Measurements from ENCODE around the gene CFAP300. TPM values are rescaled to one million over a fixed set of nuclear protein-coding genes. Genes with fewer than 3 reads are reported as not detected.

Gene CFAP300
- polyA plus RNA-seq: 1 to 10 TPM in 2 of 3 donors, under 1 TPM in 1; 0.78 to 3.7 (median 2.5) TPM

- H3K27ac ChIP-seq (ENCODE audit: low read depth, low read length): no peak within 1 kb of the TSS
- WGBS, 3 donors: 2% methylated on average over 45 of the region's 45 CpGs
These were observed at the start of gene CFAP300 for GRCh38 chr11:102047305-102047924. Gene CFAP300 (plus strand): TSS chr11:102047437. CDS start chr11:102047471, 34 bp downstream.

DNA sequence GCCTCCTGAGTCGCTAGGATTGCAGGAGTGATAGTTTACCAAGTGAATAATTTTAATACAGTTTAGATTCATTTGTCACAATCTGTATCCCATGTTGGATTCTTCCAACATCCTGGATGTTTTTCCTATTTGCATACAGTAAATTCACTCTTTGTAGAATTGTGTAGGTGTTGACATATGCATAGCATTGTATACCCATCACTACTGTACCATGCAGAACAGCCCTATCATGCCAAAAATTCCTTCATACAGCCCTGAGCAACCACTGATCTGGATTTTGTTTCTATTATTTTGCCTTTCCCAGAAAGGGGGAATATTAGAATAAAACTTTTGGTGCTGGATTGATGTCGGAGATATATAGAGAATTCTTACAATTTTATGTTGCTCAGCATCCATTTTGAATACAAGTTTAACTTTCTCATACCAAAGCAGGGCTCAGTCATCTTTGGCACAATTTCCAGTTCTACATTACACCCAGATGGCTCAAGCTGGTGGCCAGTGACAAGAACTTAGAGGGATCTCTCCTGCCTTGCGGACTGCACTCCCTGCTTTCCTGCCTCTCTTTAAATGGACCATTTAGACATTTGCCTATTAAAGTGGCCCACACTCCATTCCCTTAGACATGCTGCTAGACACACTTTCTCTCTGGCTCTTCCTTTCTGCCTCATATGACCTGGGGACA lies 45.4 kb upstream of the CFAP300 start:
- 95 to 96% (median 96%) methylated on average over 3 of the region's 3 CpGs for WGBS, 3 donors
- no peak overlapping the region for H3K27ac ChIP-seq (ENCODE audit: low read depth, low read length)

- H3K27ac ChIP-seq (ENCODE audit: low read depth, low read length): no peak overlapping the region
These were observed 43.0 kb upstream of the CFAP300 start for GRCh38 chr11:102004220-102004619.

DNA sequence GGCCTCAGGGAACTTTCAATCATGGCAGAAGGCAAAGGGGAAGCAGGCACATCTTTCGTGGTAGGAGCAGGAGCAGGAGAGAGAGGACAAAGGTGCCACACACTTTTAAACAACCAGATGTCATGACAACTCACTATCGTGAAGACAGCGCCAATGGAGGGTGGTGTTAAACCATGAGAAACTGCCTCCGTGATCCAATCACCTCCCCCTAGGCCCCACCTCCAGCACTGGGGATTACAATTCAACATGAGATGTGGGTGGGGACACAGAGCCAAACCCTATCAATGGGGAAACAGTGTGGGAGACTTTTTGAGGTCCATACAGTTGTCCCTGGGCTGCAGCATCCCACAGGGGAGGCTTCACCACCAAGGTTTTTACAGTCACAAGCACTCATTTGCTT lies 41.9 kb upstream of the CFAP300 start:
- 78 to 87% (median 81%) methylated on average over 4 of the region's 4 CpGs for WGBS, 3 donors
- H3K27ac ChIP-seq (ENCODE audit: low read depth, low read length): no peak overlapping the region

DNA sequence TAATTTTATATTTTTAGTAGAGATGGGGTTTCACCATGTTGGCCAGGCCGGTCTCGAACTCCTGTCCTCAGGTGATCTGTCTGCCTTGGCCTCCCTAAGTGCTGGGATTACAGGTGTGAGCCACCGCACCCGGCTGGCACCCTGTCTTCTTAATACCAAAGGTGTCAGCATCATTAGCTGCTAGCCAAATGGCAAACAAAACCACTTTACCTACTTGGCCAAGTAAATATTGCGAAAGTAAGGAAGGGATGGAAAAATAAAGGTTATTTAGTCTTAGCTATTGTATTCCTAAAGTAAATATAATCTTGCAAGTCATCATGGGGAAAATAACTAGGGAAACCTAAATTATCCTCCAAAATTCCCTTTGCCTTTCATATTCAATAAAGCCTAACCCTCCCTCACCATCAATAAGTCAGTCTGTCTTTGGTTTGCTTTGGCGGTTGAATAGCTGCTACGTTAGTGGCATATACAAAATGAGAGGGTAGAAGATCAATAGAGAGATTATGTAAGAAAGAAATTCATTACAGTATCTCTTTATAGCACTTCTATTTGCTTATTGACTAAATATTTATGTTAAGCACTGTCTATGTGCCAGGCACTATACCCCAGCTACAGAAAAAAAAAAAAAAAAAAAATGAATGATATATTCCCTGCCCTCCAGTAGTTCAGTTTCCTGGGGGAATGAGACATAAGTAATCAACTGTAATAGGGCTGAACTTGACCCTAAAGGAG lies 40.2 kb upstream of the CFAP300 start:
- no peak overlapping the region for H3K27ac ChIP-seq (ENCODE audit: low read depth, low read length)
- 72 to 94% (median 94%) methylated on average over 7 of the region's 7 CpGs for WGBS, 3 donors

DNA sequence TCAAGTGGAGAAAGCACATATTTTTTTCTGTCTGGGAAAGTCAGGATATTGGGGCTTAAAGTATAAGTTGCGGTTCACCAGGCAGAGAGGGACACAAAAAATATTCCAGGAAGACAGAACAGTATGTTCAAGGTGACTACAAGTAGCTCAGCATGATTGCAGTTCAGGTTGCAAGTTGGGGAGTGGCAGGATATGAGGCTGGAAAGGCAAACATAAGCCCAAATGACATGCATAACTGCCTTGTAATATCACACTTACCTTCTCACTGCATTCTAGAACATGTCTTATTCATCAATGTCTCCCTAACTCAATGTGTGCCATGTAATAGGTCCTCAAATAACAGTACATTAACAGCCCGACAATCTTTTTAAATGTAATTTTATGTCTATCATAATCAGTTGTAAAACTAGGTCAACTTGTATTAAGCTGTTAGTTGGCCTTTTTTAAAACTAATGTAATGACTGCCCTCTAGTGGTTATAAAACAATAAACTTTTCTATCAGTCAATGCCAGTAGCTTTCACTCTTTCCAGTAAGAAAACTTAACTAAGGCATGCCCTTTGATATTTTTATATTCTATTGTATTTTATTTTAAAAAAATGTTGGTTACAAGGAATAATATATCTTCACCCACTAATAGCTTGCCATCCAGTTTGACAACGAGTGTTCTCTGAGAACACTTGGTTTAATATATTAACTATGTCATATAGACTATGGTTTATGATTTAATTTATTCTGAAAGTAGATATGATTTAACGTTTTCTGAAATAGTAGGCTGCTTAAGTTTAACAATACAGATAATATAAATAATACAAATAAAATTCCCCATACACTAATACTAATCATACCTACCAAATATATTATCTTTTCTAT lies 39.4 kb upstream of the CFAP300 start:
- no peak overlapping the region for H3K27ac ChIP-seq (ENCODE audit: low read depth, low read length)
- 24 to 31% (median 30%) methylated on average over 4 of the region's 4 CpGs for WGBS, 3 donors

DNA sequence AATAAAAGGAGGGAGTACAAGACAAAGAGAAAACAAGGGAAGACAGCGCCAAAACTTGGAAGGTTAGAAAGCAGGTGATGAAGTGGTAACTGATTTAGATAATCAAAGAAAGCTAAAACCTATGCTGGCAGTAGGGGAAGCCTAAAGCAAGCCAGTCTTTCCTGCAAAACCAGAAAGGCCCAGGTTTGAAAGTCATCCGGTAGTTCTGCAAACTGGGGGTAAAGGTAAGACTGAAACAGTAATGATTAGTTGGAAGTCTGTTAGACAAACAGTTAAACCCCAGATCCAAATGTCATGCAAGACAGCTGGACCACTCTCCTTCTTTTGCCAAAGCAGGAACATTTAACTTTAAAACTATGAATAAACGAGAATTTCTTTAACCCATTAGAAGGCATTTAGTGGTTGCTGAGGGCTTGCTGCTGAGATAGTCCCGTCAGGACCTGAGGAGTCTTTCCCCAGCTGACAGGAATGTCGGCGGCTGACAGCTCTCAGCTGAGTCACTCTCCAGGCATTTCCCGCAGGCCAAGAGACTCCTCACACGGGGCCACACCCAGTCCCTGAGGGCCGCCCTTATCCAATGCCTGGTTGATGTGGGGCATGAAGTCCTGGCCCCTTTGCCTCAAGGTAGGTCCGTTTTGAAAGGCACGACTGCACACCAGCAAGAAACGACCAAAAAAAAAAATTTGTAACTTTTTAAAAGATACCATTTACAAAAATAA lies 36.3 kb upstream of the CFAP300 start:
- H3K27ac ChIP-seq (ENCODE audit: low read depth, low read length): no peak overlapping the region
- whole genome bisulfite sequencing, 3 donors: 23 to 30% (median 28%) methylated on average over 12 of the region's 12 CpGs

GRCh38 chr11:102012946-102013345 lies 34.3 kb upstream of the CFAP300 start:
- 48 to 61% (median 59%) methylated on average over 3 of the region's 3 CpGs for WGBS, 3 donors
- no peak overlapping the region for H3K27ac ChIP-seq (ENCODE audit: low read depth, low read length)

GRCh38 chr11:102014756-102015155 lies 32.5 kb upstream of the CFAP300 start:
- H3K27ac ChIP-seq (ENCODE audit: low read depth, low read length): no peak overlapping the region
- WGBS, 3 donors: 81 to 94% (median 92%) methylated on average over 5 of the region's 5 CpGs

DNA sequence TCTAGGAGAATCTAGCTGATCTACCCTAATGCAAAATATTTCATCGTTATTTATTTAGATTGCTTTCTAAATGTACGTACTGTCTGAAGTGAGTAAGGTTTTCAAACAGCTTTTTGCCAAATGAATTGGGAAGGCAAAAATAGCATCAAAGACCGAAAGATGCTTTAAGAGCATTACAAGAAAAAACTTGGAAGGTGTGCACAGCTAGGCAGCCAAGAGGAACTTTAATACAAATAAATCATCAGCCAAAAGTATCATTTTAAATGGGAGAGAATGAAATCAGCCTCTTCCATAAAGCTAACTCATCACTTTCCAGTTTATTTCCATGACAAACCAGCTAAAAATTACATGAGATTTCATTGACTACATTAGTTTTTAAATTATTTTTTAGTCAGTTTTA lies 30.2 kb upstream of the CFAP300 start:
- no peak overlapping the region for H3K27ac ChIP-seq (ENCODE audit: low read depth, low read length)
- 54 to 77% (median 58%) methylated on average over 3 of the region's 3 CpGs for WGBS, 3 donors

DNA sequence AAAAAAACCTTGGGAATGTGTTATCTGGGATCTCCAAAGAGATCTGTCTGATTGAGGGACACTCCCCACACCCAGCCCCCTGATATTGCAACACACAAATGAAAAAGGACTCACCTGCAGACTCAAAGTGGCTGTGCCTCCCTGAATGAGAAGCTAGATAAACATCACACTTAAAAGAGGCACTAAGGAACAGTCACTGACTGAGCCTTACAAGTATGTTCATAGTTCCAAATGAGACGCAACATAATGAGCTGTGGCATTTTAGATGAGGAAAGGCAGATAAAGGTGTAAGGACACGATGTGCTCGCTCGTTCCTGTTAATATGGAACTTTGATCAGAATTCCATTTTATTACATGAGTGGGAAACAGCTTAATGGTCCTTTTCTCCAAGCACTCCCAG lies 21.0 kb upstream of the CFAP300 start:
- 60 to 68% (median 63%) methylated on average over 4 of the region's 4 CpGs for WGBS, 3 donors
- no peak overlapping the region for H3K27ac ChIP-seq (ENCODE audit: low read depth, low read length)

- no peak overlapping the region for H3K27ac ChIP-seq (ENCODE audit: low read depth, low read length)
- 10 to 22% (median 13%) methylated on average over 2 of the region's 2 CpGs for WGBS, 3 donors
These were observed 20.3 kb upstream of the CFAP300 start for GRCh38 chr11:102026959-102027358.

GRCh38 chr11:102036757-102037156 lies 10.5 kb upstream of the CFAP300 start:
- WGBS, 3 donors: 63 to 88% (median 66%) methylated on average over 1 of the region's 1 CpG
- H3K27ac ChIP-seq (ENCODE audit: low read depth, low read length): no peak overlapping the region

DNA sequence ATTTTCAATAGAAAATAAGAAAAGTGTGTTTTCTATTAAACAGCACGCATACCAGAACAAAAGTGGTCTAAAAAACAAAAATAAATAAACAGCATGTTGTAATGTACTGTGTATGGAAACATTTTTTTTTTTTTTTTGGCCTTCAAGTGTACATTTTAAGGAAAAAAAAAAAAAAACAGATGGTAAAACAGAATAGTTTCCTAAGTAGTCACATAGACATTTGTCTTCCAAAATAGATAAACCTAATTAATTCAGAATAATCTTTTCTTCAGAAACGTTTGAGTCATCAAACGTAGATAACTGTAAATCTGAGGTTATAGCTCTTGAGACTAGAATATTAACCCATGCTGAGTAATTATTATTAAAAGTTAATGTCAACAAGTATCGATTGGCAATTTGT lies 396 bp upstream of the CFAP300 start:
- WGBS, 3 donors: 23 to 29% (median 26%) methylated on average over 4 of the region's 4 CpGs
- H3K27ac ChIP-seq (ENCODE audit: low read depth, low read length): no peak overlapping the region

GRCh38 chr11:102050927-102051575 lies 3.8 kb downstream of the CFAP300 start:
- 74 to 77% (median 77%) methylated on average over 5 of the region's 5 CpGs for WGBS, 3 donors
- H3K27ac ChIP-seq (ENCODE audit: low read depth, low read length): no peak overlapping the region

- 30 to 57% (median 38%) methylated on average over 2 of the region's 2 CpGs for WGBS, 3 donors
- H3K27ac ChIP-seq (ENCODE audit: low read depth, low read length): no peak overlapping the region
These were observed 14.0 kb downstream of the CFAP300 start for GRCh38 chr11:102061276-102061675.

- 92 to 98% (median 96%) methylated on average over 2 of the region's 2 CpGs for WGBS, 3 donors
These were observed 14.9 kb downstream of the CFAP300 start for GRCh38 chr11:102062106-102062505.

DNA sequence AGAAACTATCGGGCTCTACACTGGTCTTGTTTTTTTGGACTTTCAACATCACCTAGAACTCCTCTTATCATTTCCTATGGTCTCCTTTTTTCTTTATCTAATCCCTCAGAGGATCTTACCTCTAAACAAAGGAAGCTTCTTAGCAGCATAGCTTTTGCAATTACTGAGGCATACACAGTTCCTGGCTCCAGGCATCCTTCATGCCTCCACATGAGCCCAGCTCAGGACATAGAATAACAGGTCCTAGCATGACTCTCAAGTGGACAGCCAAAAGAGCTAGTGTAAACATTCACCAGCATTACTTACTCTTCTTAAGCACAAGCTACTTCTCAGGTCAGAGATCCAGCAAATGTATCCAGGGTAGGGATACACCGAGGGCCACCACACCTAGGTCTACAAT lies 17.1 kb downstream of the CFAP300 start:
- no peak overlapping the region for H3K27ac ChIP-seq (ENCODE audit: low read depth, low read length)
- WGBS, 3 donors: 88 to 92% (median 90%) methylated on average over 2 of the region's 2 CpGs

More at GRCh38 chr11:102062106-102062505, 14.9 kb downstream of the CFAP300 start:
- H3K27ac ChIP-seq (ENCODE audit: low read depth, low read length): no peak overlapping the region

All from adipose tissue (tissue), 3 donors.